Activated CD4-positive, alpha-beta T cell treated with anti-CD3 and anti-CD28 coated beads for 4 hours (primary cell): ENCODE results near the gene MAMDC2.
"Not testable (repeated sequence)": the region's sequence is repeated elsewhere in the genome, so short reads cannot be mapped to it uniquely, and the experiment has no call there.

Experiments
- DNase-seq, 2 donors: peaks; one replicate each; pipeline ENCODE4 v3.0.0-alpha.2; 2020

The MAMDC2 gene

GRCh38 chr9:70143394-70144130, 99.9 kb downstream of the MAMDC2 start:
- no peak for DNase-seq

GRCh38 chr9:70144131-70144503, 100.5 kb downstream of the MAMDC2 start:
- DNase-seq: no peak

GRCh38 chr9:70145981-70146380, 102.3 kb downstream of the MAMDC2 start:
- no peak for DNase-seq

- DNase-seq: no peak
Observed at GRCh38 chr9:70147196-70147595, 103.5 kb downstream of the MAMDC2 start.

GRCh38 chr9:70147651-70148050, 104.0 kb downstream of the MAMDC2 start:
- DNase-seq: no peak

- DNase-seq: no peak
Observed at GRCh38 chr9:70152350-70152749, 108.7 kb downstream of the MAMDC2 start.

- no peak for DNase-seq
Observed at GRCh38 chr9:70156729-70157128, 113.1 kb downstream of the MAMDC2 start.

- DNase-seq: no peak
Observed at GRCh38 chr9:70159630-70160029, 116.0 kb downstream of the MAMDC2 start.

GRCh38 chr9:70160686-70161600, 117.3 kb downstream of the MAMDC2 start:
- DNase-seq: no peak

- DNase-seq: no peak
Observed at GRCh38 chr9:70165006-70165602, 121.5 kb downstream of the MAMDC2 start.

GRCh38 chr9:70168521-70168920, 124.9 kb downstream of the MAMDC2 start:
- DNase-seq: no peak

- no peak for DNase-seq
Observed at GRCh38 chr9:70169222-70169621, 125.6 kb downstream of the MAMDC2 start.

- no peak for DNase-seq
Observed at GRCh38 chr9:70170151-70170790, 126.6 kb downstream of the MAMDC2 start.

GRCh38 chr9:70172532-70172931, 128.9 kb downstream of the MAMDC2 start:
- no peak for DNase-seq

- no peak for DNase-seq
Observed at GRCh38 chr9:70177121-70177520, 133.5 kb downstream of the MAMDC2 start.

GRCh38 chr9:70192707-70193106, 149.1 kb downstream of the MAMDC2 start:
- no peak for DNase-seq

- DNase-seq: no peak
Observed at GRCh38 chr9:70195456-70195855, 151.8 kb downstream of the MAMDC2 start.

- no peak for DNase-seq
Observed at GRCh38 chr9:70197216-70198044, 153.8 kb downstream of the MAMDC2 start.

GRCh38 chr9:70204743-70205142, 161.1 kb downstream of the MAMDC2 start:
- not testable (repeated sequence) for DNase-seq

GRCh38 chr9:70205366-70206020, 161.8 kb downstream of the MAMDC2 start:
- no peak for DNase-seq

- DNase-seq: no peak
Observed at GRCh38 chr9:70217029-70217428, 173.4 kb downstream of the MAMDC2 start.

GRCh38 chr9:70218767-70219166, 175.1 kb downstream of the MAMDC2 start:
- DNase-seq: no peak
